GM18520 (cell line): ENCODE data around the gene TNFAIP1.

Experiments used
- ATAC-seq: cut with Tn5 transposase; IDR thresholded peaks from one replicate; pipeline ENCODE4 v1.9.1; 2021; ENCODE audit not compliant: unreplicated experiment

TNFAIP1 gene

DNA sequence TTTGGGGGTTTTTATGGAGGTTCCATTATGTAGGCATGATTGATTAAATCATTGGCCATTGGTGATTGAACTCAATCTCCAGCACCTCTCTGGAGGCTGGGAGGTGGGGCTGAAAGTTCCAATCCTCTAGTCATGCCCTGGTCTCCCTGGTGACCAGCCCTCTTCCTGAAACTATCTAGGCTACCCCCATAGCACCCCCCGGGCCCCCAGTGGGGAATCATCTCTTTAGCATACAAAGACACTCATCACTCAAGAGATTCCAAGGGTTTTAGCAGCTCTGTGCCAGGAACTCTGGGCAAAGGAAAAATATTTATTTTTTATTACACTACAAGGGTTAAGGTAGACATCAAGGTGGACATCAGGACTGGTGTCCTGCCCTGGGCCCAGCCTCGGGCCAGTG is 59.9 kb downstream of the TNFAIP1 start:
- no peak for ATAC-seq

DNA sequence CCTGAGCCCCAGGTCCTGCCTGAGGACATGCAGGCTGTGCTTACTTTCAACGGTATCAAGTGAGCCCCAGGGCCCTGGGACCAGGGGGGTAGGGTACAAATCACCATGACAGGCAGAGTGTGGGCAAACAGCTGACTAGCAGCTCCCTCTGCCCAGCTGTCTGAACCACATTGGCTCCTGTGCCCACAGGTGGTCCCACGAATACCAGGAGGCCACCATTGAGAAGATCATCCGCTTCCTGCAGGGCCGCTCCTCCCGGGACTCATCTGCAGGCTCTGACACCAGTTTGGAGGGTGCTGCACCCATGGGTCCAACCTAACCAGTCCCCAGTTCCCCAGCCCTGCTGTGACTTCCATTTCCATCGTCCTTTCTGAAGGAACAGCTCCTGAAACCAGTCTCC is 60.4 kb downstream of the TNFAIP1 start:
- ATAC-seq: no peak
